VCaP (cell line): ENCODE results near the gene CXCL10.
"Not testable (repeated sequence)": the region's sequence is repeated elsewhere in the genome, so short reads cannot be mapped to it uniquely, and the experiment has no call there.

Source experiments
- H3K27ac ChIP-seq: fragments of 450-650 bp; 2 replicates; pipeline ENCODE4 v1.5.1; 2017
- CTCF ChIP-seq: fragments of 450-650 bp; conservative IDR thresholded peaks from 2 replicates; pipeline ENCODE4 v1.5.1; 2017; ENCODE audit warnings: mild to moderate bottlenecking, moderate library complexity

Gene CXCL10

DNA sequence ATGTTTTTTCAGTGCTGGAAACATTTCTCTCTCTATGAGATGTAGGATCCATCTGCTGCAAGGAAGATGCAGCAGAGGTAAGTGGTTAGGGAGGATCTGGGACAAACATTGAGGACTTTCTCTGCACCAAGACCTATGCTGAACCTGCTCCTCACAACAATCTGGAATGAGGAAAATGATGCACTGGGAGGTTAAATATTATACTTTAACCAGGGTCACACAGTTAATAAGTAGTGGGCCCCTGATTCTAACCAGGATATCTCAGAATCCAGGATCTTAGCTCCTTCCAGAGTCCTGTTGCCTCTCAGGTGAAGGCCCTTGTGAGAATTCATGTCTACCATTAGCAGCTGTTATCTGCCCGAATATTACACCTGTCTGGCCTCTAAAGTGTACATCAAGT, 23.0 kb downstream of the CXCL10 start:
- no peak for TF ChIP-seq CTCF

DNA sequence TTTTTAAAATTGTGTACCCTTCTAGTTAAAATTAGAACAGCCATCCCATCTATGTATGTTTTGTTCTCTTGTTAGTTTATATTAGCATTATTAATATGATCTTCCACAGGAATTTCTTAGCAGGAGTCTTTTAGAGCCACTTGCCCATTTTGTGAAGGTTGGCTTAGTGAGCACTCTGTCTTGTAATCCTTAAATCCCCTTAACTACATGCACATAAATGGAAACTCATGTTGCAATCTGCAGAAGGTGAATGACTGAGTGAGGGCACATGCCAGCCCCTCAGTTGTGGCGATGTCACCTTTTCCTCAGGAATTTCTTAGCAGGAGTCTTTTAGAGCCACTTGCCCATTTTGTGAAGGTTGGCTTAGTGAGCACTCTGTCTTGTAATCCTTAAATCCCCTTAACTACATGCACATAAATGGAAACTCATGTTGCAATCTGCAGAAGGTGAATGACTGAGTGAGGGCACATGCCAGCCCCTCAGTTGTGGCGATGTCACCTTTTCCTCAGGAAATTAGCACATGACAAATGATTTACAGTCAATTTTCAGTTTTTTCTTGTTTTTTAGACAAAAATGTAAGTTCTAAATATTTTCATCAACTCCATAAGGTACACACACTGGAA, 24.7 kb downstream of the CXCL10 start:
- H3K27ac ChIP-seq: not testable (repeated sequence)

More for the DNA sequence above, 23.0 kb downstream of the CXCL10 start:
- H3K27ac ChIP-seq: peak overlapping the region; percentile 79; the same call in 1 of the 2 replicates

GRCh38 chr4:75997946-75998345, 25.4 kb downstream of the CXCL10 start:
- H3K27ac ChIP-seq: no peak overlapping the region
- TF ChIP-seq CTCF: no peak

GRCh38 chr4:75997081-75997480, 26.2 kb downstream of the CXCL10 start:
- H3K27ac ChIP-seq: no peak overlapping the region; the same call in 1 of the 2 replicates
- no peak for TF ChIP-seq CTCF

- TF ChIP-seq CTCF: peak; percentile 84
- peak overlapping the region; percentile 56 for H3K27ac ChIP-seq
Observed at GRCh38 chr4:75995727-75996126, 27.6 kb downstream of the CXCL10 start.

GRCh38 chr4:75992462-75992861, 30.8 kb downstream of the CXCL10 start:
- H3K27ac ChIP-seq: no peak overlapping the region
- TF ChIP-seq CTCF: no peak

DNA sequence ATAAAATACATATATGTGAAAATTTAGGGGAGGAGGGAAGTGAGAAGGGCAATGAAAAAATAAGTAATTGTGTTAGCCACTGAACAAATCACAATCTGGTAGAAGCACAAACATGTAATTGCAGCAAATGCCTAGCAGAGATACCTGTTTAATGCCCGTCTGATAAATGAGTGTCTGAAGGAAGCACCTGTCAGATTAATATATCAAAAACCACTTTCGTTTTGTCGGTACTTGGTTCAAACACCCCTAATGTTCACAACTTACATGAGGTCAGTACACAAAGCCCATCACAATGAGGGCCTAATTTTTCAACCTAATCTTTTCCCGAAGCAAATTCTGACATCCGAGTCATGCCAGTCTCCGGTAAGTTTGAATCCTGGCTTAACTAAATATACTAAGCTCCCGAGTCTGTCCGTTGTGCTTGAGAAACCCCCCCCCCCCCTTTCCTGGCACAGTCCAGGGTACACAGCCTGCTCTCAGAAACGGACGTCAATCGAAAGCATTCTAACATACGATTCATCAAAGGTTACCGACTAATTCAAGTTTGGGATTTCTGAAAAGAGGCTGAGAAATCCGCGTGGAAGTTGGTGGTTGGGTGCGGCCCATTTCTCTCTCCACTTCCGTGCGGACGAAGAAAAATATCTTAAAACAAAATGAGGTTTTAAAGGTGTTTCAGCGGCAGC, 33.3 kb downstream of the CXCL10 start:
- TF ChIP-seq CTCF: no peak
- H3K27ac ChIP-seq: peak overlapping the region; percentile 81

DNA sequence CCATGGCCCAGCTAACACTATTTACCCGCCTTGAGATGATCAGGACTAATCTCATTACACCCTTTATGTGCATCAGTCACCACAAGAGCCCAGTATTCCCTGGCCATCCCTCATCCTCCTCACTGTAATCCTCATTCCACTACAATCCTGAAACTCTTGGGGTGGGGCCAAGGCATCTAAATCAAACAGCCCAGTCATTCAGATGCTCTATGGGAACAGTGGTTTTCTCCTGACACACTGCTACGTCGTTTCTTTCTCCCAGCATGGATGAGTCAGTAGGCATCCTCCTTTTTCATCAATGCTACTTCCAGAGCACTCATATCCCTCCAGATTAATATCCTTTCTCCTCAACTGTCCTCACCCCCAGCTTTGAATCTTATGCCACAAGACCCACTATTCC, 38.2 kb downstream of the CXCL10 start:
- no peak for TF ChIP-seq CTCF
- H3K27ac ChIP-seq: no peak overlapping the region
